Neural cell (in vitro differentiated cells): ENCODE measurements around the gene TAPBPL.

Source experiments
- CTCF ChIP-seq: fragments of 450-650 bp; IDR thresholded peaks from 2 replicates; pipeline ENCODE4 v1.5.1; 2014; ENCODE audit warnings: antibody characterized with exemption, mild to moderate bottlenecking, moderate library complexity; ENCODE audit not compliant: poor library complexity, severe bottlenecking
- EP300 ChIP-seq: fragments of 450-650 bp; conservative IDR thresholded peaks from 2 replicates; pipeline ENCODE4 v1.6.1; 2014; ENCODE audit warnings: antibody characterized with exemption, mild to moderate bottlenecking, moderate library complexity; ENCODE audit not compliant: poor library complexity, severe bottlenecking
- MXI1 ChIP-seq: fragments of 450-650 bp; conservative IDR thresholded peaks from 2 replicates; pipeline ENCODE4 v1.6.1; 2014; ENCODE audit warnings: antibody characterized with exemption, mild to moderate bottlenecking; ENCODE audit not compliant: poor library complexity, severe bottlenecking
- POLR2AphosphoS5 ChIP-seq: IDR thresholded peaks from 2 replicates; pipeline ENCODE4 v1.6.1; 2012
- RAD21 ChIP-seq: fragments of 450-650 bp; conservative IDR thresholded peaks from 2 replicates; pipeline ENCODE4 v1.6.1; 2014; ENCODE audit warnings: antibody characterized with exemption, mild to moderate bottlenecking, moderate library complexity

- TF ChIP-seq MXI1 = no peak
- no peak for TF ChIP-seq CTCF
- TF ChIP-seq EP300 = no peak
- TF ChIP-seq POLR2AphosphoS5 = no peak
- TF ChIP-seq RAD21 = no peak
These were observed 10.6 kb downstream of the TAPBPL start for GRCh38 chr12:6462234-6462995.
